OCI-LY3 (cell line): ENCODE results near the gene AEN.

ENCODE experiments used
- H2AFZ ChIP-seq: fragments of 200-600, 300-600 bp; shearing (Covaris generic); 2 replicates; pipeline ENCODE4 v1.6.0; 2014; ENCODE audit warnings: antibody characterized with exemption, low read depth, low read length
- H3K27ac ChIP-seq: fragments of 200-600, 300-600 bp; sonication (generic); 2 replicates; pipeline ENCODE4 v1.5.1; 2014; ENCODE audit warnings: mild to moderate bottlenecking, low read length, moderate library complexity, mixed read lengths
- H3K27me3 ChIP-seq: fragments of 200-600, 300-600 bp; sonication (generic); 2 replicates; pipeline ENCODE4 v1.6.1; 2014; ENCODE audit warnings: low read depth, low read length, mixed read lengths
- H3K36me3 ChIP-seq: fragments of 200-600, 300-600 bp; sonication (generic); replicated peaks from 2 replicates; pipeline ENCODE3; 2014; ENCODE audit warnings: low read depth, low read length, mixed read lengths
- H3K4me1 ChIP-seq: fragments of 300-600, 200-600 bp; sonication (generic); 2 replicates; pipeline ENCODE4 v1.6.1; 2014; ENCODE audit warnings: low read length, mixed read lengths
- H3K4me2 ChIP-seq: fragments of 200-600, 300-600 bp; sonication (generic); 2 replicates; pipeline ENCODE4 v1.6.1; 2014; ENCODE audit warnings: low read length, mixed read lengths
- H3K4me3 ChIP-seq: fragments of 300-600, 200-600 bp; sonication (generic); 2 replicates; pipeline ENCODE4 v1.5.1; 2014; ENCODE audit warnings: antibody characterized with exemption, mild to moderate bottlenecking, low read length, moderate library complexity
- H3K79me2 ChIP-seq: fragments of 300-600, 200-600 bp; shearing (Covaris generic); 2 replicates; pipeline ENCODE4 v1.6.1; 2014; ENCODE audit warnings: mild to moderate bottlenecking, low read length, mixed read lengths
- H3K9ac ChIP-seq: fragments of 300-600, 200-600 bp; shearing (Covaris generic); 2 replicates; pipeline ENCODE4 v1.6.0; 2014; ENCODE audit warnings: mild to moderate bottlenecking, low read length, moderate library complexity
- H3K9me3 ChIP-seq: fragments of 200-600, 300-600 bp; shearing (Covaris generic); 2 replicates; pipeline ENCODE4 v1.6.1; 2014; ENCODE audit warnings: low read length, mixed read lengths; ENCODE audit not compliant: insufficient read depth
- H4K20me1 ChIP-seq: fragments of 200-600, 300-600 bp; sonication (generic); 2 replicates; pipeline ENCODE4 v1.6.1; 2016; ENCODE audit warnings: low read length, mixed read lengths; ENCODE audit not compliant: insufficient read depth
- CTCF ChIP-seq: fragments of 200-600, 300-600 bp; sonication (generic); IDR thresholded peaks from 2 replicates; pipeline ENCODE4 v1.5.1; 2014; ENCODE audit warnings: antibody characterized with exemption, low read length, low read depth
- EZH2phosphoT487 ChIP-seq: fragments of 200-600 bp; shearing (Covaris generic); IDR thresholded peaks from 2 replicates; pipeline ENCODE4 v1.6.1; 2018; ENCODE audit warnings: antibody characterized with exemption, mixed run types, low read depth

Gene AEN

GRCh38 chr15:88623061-88623460, 1.9 kb downstream of the AEN start:
- Histone ChIP-seq H3K9ac (peak overlapping the region; percentile 99), H3K79me2 (peaks cover 97% of the 10 kb centered on the region), H3K36me3 (peaks cover 59% of the 10 kb centered on the region), H3K4me2 (peak overlapping the region; percentile 99), H3K27me3 (no peaks in the 10 kb centered on the region), H4K20me1 (peaks cover 52% of the 10 kb centered on the region), H3K9me3 (no peaks in the 10 kb centered on the region), H3K27ac (peak overlapping the region; percentile 99), H3K4me1 (peaks cover 71% of the 10 kb centered on the region), H2AFZ (no peak overlapping the region), H3K4me3 (peak overlapping the region; percentile 89)
- TF ChIP-seq CTCF (no peak), EZH2phosphoT487 (no peak)

- peaks cover 57% of the 10 kb centered on the region for H4K20me1 ChIP-seq
These were observed 2.5 kb downstream of the AEN start for GRCh38 chr15:88623632-88624031.

GRCh38 chr15:88624156-88624970, 3.2 kb downstream of the AEN start:
- H3K9ac ChIP-seq: peak overlapping the region; percentile 99
- peak overlapping the region; percentile 99 for H3K4me2 ChIP-seq
- H3K79me2 ChIP-seq: peaks cover 99% of the 10 kb centered on the region
- H3K4me3 ChIP-seq: peak overlapping the region; percentile 89
- no peak for TF ChIP-seq EZH2phosphoT487
- peak; percentile 66 for TF ChIP-seq CTCF
- peaks cover 65% of the 10 kb centered on the region for H4K20me1 ChIP-seq
- peak overlapping the region; percentile 99 for H3K27ac ChIP-seq
- H3K36me3 ChIP-seq: peaks cover 72% of the 10 kb centered on the region
- no peaks in the 10 kb centered on the region for H3K27me3 ChIP-seq
- no peaks in the 10 kb centered on the region for H3K9me3 ChIP-seq
- peaks cover 71% of the 10 kb centered on the region for H3K4me1 ChIP-seq
- no peak overlapping the region for H2AFZ ChIP-seq

More at GRCh38 chr15:88623632-88624031, 2.5 kb downstream of the AEN start:
- peak overlapping the region; percentile 99 for H3K27ac ChIP-seq
- H2AFZ ChIP-seq: no peak overlapping the region
- peak overlapping the region; percentile 99 for H3K9ac ChIP-seq
- no peaks in the 10 kb centered on the region for H3K27me3 ChIP-seq
- H3K9me3 ChIP-seq: no peaks in the 10 kb centered on the region
- H3K4me2 ChIP-seq: peak overlapping the region; percentile 99
- peak overlapping the region; percentile 89 for H3K4me3 ChIP-seq
- peaks cover 99% of the 10 kb centered on the region for H3K79me2 ChIP-seq
- peaks cover 65% of the 10 kb centered on the region for H3K36me3 ChIP-seq
- H3K4me1 ChIP-seq: peaks cover 71% of the 10 kb centered on the region
- TF ChIP-seq EZH2phosphoT487 (no peak), CTCF (no peak)

- Histone ChIP-seq H3K4me1 (peaks cover 71% of the 10 kb centered on the region), H2AFZ (no peak overlapping the region), H3K9me3 (no peaks in the 10 kb centered on the region), H3K4me2 (peak overlapping the region; percentile 99), H3K27ac (peak overlapping the region; percentile 99), H3K79me2 (peaks cover 99% of the 10 kb centered on the region), H4K20me1 (peaks cover 71% of the 10 kb centered on the region), H3K36me3 (peaks cover 79% of the 10 kb centered on the region), H3K9ac (peak overlapping the region; percentile 99), H3K27me3 (no peaks in the 10 kb centered on the region), H3K4me3 (peak overlapping the region; percentile 89)
- TF ChIP-seq EZH2phosphoT487: no peak
- no peak for TF ChIP-seq CTCF
These were observed 3.9 kb downstream of the AEN start for GRCh38 chr15:88624971-88625490.
